Hematopoietic multipotent progenitor cell treated with erythropoietin and hydrocortisone succinate and interleukin-3 and kit ligand, for 8 days (in vitro differentiated cells): ENCODE measurements around the gene TINAG.

Experiments
- DNase-seq: peaks from one replicate; pipeline ENCODE4 v3.0.0-alpha.2; 2015

Gene TINAG

DNA sequence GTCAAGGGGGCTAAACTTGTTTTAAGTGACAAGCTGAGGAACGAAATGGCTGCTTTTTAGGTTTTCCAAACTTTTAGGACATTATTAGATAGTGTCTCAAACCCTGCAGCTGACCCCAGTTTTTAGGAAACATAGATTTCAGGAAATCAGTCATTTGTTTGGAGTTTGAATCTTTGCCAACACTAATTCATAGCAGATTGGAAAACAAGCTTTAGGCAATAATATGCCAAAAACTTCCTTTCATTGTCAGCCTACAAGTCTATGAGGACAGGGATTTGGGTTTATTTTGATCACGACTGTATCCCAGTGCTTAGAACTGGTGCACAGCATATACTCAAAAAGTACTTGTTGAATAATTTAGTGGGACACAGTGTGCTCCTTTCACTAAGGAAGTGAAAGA, 123.2 kb downstream of the TINAG start:
- DNase-seq = no peak
